ENCODE measurements around the gene VIPR1.
"Not testable (repeated sequence)": the region's sequence is repeated elsewhere in the genome, so short reads cannot be mapped to it uniquely, and the experiment has no call there.

The VIPR1 gene

DNA sequence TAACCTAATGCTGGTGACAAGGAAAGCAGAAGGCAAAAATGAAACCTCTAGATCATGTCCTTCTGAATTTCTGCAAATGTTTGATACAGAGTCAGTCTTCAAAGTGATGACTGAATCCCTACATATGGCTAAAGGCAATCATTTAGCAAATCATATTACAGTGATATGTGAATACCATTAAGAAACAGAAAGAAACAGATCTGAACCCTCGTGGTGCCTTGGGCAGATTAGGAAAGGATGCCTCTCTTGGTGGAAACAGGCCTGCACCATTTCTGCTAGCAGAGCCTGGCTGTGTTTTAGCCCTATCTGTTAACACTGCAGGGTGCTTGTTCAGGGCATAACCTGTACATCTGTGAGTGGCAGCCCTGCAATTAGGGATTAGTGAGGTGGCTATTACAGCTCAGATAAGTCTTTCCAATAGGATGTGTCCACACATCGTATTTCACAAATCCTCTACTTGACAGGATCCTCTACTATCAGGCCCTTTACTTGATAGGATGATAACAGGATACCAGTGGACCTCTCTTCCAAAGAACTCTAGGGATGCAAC, 67.2 kb downstream of the VIPR1 start:
- Histone ChIP-seq H3K27ac (no peak overlapping the region), H3K9me3 (no peaks in the 10 kb centered on the region), H3K4me1 (ENCODE audit: control insufficient read depth in 1 of 2, insufficient read depth in 1 of 2, low read depth in 1 of 2, low read length in 1 of 2) (no peaks in the 10 kb centered on the region), H3K4me3 (ENCODE audit: low read depth in 1 of 2, low read length in 1 of 2) (no peak overlapping the region), H3K36me3 (peaks cover 41% of the 10 kb centered on the region), H3K27me3 (no peaks in the 10 kb centered on the region)
- TF ChIP-seq, protein P1, sequence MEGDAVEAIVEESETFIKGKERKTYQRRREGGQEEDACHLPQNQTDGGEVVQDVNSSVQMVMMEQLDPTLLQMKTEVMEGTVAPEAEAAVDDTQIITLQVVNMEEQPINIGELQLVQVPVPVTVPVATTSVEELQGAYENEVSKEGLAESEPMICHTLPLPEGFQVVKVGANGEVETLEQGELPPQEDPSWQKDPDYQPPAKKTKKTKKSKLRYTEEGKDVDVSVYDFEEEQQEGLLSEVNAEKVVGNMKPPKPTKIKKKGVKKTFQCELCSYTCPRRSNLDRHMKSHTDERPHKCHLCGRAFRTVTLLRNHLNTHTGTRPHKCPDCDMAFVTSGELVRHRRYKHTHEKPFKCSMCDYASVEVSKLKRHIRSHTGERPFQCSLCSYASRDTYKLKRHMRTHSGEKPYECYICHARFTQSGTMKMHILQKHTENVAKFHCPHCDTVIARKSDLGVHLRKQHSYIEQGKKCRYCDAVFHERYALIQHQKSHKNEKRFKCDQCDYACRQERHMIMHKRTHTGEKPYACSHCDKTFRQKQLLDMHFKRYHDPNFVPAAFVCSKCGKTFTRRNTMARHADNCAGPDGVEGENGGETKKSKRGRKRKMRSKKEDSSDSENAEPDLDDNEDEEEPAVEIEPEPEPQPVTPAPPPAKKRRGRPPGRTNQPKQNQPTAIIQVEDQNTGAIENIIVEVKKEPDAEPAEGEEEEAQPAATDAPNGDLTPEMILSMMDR (IDR thresholded peaks at IDR 0.05): no peak

DNA sequence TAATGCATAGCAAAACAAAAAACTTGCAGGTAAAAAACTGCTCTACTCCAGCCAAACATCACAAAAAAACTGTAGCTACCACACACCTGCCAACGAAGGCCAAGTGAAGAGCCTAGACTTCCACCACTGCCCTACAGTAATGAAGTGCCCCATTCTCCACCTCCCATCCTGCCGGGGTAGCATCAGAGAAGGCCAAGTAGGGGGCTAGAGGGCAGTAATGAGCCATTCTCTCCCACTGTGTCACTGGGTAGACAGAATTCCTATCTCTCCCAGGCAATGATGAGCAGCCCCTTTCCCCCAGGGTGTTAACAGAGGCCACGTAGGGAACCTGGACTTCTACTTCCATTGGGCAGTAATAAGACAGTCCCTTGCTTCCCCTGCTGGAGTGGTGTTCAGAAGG, 69.8 kb downstream of the VIPR1 start:
- TF ChIP-seq, protein P1 (IDR thresholded peaks at IDR 0.05): no peak
- Histone ChIP-seq H3K36me3 (peaks cover 17% of the 10 kb centered on the region), H3K27ac (no peak overlapping the region), H3K4me1 (ENCODE audit: control insufficient read depth in 1 of 2, insufficient read depth in 1 of 2, low read depth in 1 of 2, low read length in 1 of 2) (no peaks in the 10 kb centered on the region), H3K4me3 (ENCODE audit: low read depth in 1 of 2, low read length in 1 of 2) (no peak overlapping the region), H3K27me3 (no peaks in the 10 kb centered on the region), H3K9me3 (peaks cover 7% of the 10 kb centered on the region)

DNA sequence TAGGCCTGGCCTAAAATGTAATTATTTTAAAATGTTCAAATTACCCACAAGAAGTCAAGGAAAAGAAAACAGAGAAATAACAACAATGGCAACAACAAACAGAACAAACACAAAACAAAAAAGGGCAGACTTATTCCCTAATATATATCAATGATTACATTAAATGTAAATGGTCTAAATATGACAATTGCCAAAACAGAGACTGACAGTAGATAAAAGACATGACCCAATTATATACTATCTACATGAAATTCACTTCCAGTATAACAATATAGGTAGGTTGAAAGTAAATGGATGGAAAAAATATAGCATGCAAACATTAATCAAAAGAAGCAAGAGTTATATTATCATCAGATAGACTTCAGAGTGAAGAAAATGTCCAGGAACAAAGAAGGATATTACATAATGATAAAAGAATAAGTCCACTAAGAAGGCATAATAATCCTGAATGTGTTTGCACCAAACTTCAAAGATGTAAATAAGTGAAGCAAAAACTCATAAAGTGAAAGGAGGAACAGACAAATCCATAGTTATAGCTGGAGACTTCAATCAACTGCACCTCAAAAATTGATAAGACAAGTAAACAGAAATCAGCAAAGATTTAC, 72.8 kb downstream of the VIPR1 start:
- Histone ChIP-seq H3K27ac (no peak overlapping the region), H3K4me3 (ENCODE audit: low read depth in 1 of 2, low read length in 1 of 2) (no peak overlapping the region), H3K9me3 (peaks cover 7% of the 10 kb centered on the region), H3K27me3 (no peaks in the 10 kb centered on the region), H3K4me1 (ENCODE audit: control insufficient read depth in 1 of 2, insufficient read depth in 1 of 2, low read depth in 1 of 2, low read length in 1 of 2) (no peaks in the 10 kb centered on the region), H3K36me3 (no peaks in the 10 kb centered on the region)
- TF ChIP-seq, protein P1 (IDR thresholded peaks at IDR 0.05): no peak

DNA sequence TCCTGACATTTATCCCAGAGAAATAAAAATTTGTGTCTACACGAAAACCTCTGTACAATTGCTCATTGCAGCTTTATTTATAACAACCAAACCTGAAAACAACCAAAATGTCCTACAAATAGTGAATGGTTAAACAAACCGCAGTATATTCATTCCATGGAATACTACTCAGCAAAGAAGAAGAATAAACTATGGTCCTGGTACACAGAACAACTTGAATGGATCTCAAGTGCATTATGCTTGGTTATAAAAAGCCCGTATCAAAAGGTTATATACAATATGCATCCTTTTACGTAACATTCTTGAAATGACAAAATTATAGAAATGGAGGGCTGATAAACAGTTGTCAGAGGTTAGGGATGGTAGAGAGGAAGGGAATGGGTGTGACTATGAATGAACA, 75.6 kb downstream of the VIPR1 start:
- Histone ChIP-seq H3K36me3 (no peaks in the 10 kb centered on the region), H3K4me3 (ENCODE audit: low read depth in 1 of 2, low read length in 1 of 2) (no peak overlapping the region), H3K27ac (no peak overlapping the region), H3K4me1 (ENCODE audit: control insufficient read depth in 1 of 2, insufficient read depth in 1 of 2, low read depth in 1 of 2, low read length in 1 of 2) (peaks cover 17 to 21% of the 10 kb centered on the region in 2 experiments), H3K27me3 (no peaks in the 10 kb centered on the region), H3K9me3 (peaks cover 7% of the 10 kb centered on the region)
- TF ChIP-seq, protein P1 (IDR thresholded peaks at IDR 0.05): no peak

DNA sequence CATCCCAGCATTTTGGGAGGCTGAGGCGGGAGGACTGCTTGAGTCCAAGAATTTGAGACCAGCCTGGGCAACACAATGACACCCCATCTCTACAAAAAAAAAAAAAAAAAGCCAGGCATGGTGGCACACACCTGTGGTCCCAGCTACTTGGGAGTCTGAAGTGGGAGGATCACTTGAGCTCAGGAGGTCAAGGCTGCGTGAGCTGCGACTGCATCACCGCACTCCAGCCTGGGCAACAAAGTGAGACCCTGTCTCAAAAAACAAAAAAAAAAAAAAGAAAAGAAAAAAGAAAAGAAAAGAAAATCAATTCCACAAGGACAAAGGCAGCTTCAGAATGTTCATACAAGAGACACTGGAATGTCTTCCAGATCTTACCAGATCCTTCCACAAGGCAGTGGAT, 76.9 kb downstream of the VIPR1 start:
- not testable (repeated sequence) for H3K9me3 ChIP-seq; H3K4me3 ChIP-seq (ENCODE audit: low read depth in 1 of 2, low read length in 1 of 2); H3K36me3 ChIP-seq; H3K27me3 ChIP-seq; H3K27ac ChIP-seq
- H3K4me1 ChIP-seq (ENCODE audit: control insufficient read depth in 1 of 2, insufficient read depth in 1 of 2, low read depth in 1 of 2, low read length in 1 of 2): peaks cover 17 to 21% of the 10 kb centered on the region in 2 experiments

DNA sequence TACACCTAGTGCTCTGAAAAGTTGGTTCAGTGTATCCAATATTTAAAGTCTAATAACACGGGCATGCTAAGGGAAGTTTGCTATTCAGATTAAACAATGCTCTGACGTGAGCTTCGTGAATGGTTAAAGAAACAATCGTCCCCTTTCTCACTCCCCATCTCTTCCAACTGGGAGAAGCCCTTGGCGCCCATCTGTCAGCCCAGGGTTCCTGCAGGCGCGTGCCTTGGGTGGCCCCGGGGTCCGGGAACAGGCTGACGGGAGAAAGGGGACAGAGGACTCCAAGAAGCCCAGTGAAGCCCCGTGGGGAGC, 78.9 kb downstream of the VIPR1 start:
- TF ChIP-seq, protein P1 (IDR thresholded peaks at IDR 0.05): no peak
- peaks cover 17 to 21% of the 10 kb centered on the region in 2 experiments for H3K4me1 ChIP-seq (ENCODE audit: control insufficient read depth in 1 of 2, insufficient read depth in 1 of 2, low read depth in 1 of 2, low read length in 1 of 2)
- peak overlapping the region; percentile 73 to 90 for H3K4me3 ChIP-seq (ENCODE audit: low read depth in 1 of 2, low read length in 1 of 2)
- no peaks in the 10 kb centered on the region for H3K9me3 ChIP-seq
- no peaks in the 10 kb centered on the region for H3K27me3 ChIP-seq
- H3K36me3 ChIP-seq: no peaks in the 10 kb centered on the region
- peak overlapping the region; percentile 84 for H3K27ac ChIP-seq
